ENCODE data around the gene MORN5. TPM values are rescaled to one million over a fixed set of nuclear protein-coding genes. Genes with fewer than 3 reads are reported as not detected.

MORN5 gene
- total and polyA plus RNA-seq, 10 of the 15 experiments (the other 5 are each of a cell fraction or from before 2014, with no cell fraction given), result not detected

GRCh38 chr9:122244349-122244748, 84.6 kb downstream of the MORN5 start (continued):
- TF ChIP-seq NKRF (conservative IDR thresholded peaks at IDR 0.05) (no peak), HDAC6 (IDR thresholded peaks at IDR 0.05; ENCODE audit: unreplicated experiment) (no peak), GABPA (IDR thresholded peaks at IDR 0.05; ENCODE audit: low read depth) (no peak), RCOR1 (conservative IDR thresholded peaks at IDR 0.05; ENCODE audit: low read depth, low read length) (no peak), SPI1 (IDR thresholded peaks at IDR 0.05; ENCODE audit: borderline replicate concordance, insufficient read depth, low read depth, low read length) (no peak), ATF7 (IDR thresholded peaks at IDR 0.05; ENCODE audit: low read depth) (no peak), YBX1 (IDR thresholded peaks at IDR 0.05) (no peak)

DNA sequence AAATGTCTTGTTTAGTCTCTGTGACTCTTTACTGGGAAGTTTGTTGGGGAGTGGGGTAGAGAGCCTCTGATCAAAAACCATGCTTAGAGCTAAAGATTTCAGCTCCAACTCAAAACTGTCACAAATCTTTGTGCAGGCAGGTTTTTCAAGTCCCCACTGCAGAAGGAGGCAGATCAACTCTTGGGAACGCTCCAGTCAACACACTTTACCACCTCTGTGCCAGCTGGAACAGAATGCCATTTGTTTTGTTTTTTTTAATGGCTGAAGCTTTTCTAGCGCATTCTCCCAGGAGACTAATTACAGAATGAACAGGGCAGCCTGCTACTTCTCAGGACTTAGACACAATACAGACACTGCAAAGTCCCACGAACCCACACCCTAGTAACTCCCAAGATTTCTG, 87.0 kb downstream of the MORN5 start:
- Histone ChIP-seq H3K79me2 (ENCODE audit: control insufficient read depth, insufficient read depth, low read length) (no peaks in the 10 kb centered on the region), H2AFZ (ENCODE audit: control insufficient read depth, low read depth, low read length) (no peak overlapping the region), H3K36me3 (ENCODE audit: control insufficient read depth in 2 of 2, insufficient read depth in 2 of 2, low read length in 1 of 2) (peaks cover 2 to 19% of the 10 kb centered on the region in 2 experiments), H3K4me1 (ENCODE audit: control insufficient read depth, insufficient read depth, low read length) (no peaks in the 10 kb centered on the region), H3K4me3 (no peak overlapping the region), H3K9ac (ENCODE audit: control insufficient read depth, insufficient read depth, low read length) (no peak overlapping the region), H3K4me2 (ENCODE audit: control insufficient read depth, insufficient read depth) (no peak overlapping the region), H4K20me1 (ENCODE audit: control insufficient read depth, insufficient read depth) (no peaks in the 10 kb centered on the region), H3K27me3 (replicated peaks in 1 of 2; ENCODE audit: control insufficient read depth in 2 of 2, insufficient read depth in 2 of 2, low read length in 1 of 2) (no peaks in the 10 kb centered on the region), H3K9me3 (replicated peaks; ENCODE audit: control insufficient read depth, insufficient read depth, low read length) (no peaks in the 10 kb centered on the region), H3K27ac (ENCODE audit: control insufficient read depth, insufficient read depth) (no peak overlapping the region)
- ChIA-PET RAD21 (ENCODE audit: unreplicated experiment) (no interaction called here), POLR2A (no interaction called here), CTCF (no interaction called here), SMC1A (ENCODE audit: uncharacterized antibody, unreplicated experiment) (interaction anchor here (0.5 to 1.0 kb wide), 2 partner anchors 18 to 1395 kb away, joined by 3 to 4 read pairs; partner anchors contain the start of genes MRRF and RBM18)
- WGBS (ENCODE audit: insufficient coverage, insufficient replicate concordance, low lambda C conversion rate, missing lambda C conversion rate), result 100% methylated on average over 3 of the region's 3 CpGs
- intact Hi-C loops (cut with micrococcal nuclease; ENCODE audit: unreplicated experiment) (no loop called here), in situ Hi-C loops (cut with MboI) (no loop called here)
- no TSS peak for BruUV-seq (replicated peaks)
- DNase-seq (ENCODE audit: low read depth, low spot score) (no peak), ATAC-seq (no peak), FAIRE-seq (no peak)
- no peak for TF ChIP-seq CREM (IDR thresholded peaks at IDR 0.05; ENCODE audit: low read depth)
- no peak for TF ChIP-seq ZNF274 (IDR thresholded peaks at IDR 0.05; ENCODE audit: insufficient read depth, insufficient read length)
- no peak for TF ChIP-seq NR2C2 (IDR thresholded peaks at IDR 0.05; ENCODE audit: borderline replicate concordance, control insufficient read depth, insufficient read length, low read depth)
- no peak for TF ChIP-seq ZNF384 (IDR thresholded peaks at IDR 0.05; ENCODE audit: borderline replicate concordance, low read depth, low read length)
- no peak for TF ChIP-seq LARP7 (IDR thresholded peaks at IDR 0.05)
- TF ChIP-seq HDAC2 (IDR thresholded peaks at IDR 0.05), result no peak
- TF ChIP-seq CHD2 (IDR thresholded peaks at IDR 0.05; ENCODE audit: borderline replicate concordance, low read depth, low read length), result no peak
- TF ChIP-seq, protein P1, sequence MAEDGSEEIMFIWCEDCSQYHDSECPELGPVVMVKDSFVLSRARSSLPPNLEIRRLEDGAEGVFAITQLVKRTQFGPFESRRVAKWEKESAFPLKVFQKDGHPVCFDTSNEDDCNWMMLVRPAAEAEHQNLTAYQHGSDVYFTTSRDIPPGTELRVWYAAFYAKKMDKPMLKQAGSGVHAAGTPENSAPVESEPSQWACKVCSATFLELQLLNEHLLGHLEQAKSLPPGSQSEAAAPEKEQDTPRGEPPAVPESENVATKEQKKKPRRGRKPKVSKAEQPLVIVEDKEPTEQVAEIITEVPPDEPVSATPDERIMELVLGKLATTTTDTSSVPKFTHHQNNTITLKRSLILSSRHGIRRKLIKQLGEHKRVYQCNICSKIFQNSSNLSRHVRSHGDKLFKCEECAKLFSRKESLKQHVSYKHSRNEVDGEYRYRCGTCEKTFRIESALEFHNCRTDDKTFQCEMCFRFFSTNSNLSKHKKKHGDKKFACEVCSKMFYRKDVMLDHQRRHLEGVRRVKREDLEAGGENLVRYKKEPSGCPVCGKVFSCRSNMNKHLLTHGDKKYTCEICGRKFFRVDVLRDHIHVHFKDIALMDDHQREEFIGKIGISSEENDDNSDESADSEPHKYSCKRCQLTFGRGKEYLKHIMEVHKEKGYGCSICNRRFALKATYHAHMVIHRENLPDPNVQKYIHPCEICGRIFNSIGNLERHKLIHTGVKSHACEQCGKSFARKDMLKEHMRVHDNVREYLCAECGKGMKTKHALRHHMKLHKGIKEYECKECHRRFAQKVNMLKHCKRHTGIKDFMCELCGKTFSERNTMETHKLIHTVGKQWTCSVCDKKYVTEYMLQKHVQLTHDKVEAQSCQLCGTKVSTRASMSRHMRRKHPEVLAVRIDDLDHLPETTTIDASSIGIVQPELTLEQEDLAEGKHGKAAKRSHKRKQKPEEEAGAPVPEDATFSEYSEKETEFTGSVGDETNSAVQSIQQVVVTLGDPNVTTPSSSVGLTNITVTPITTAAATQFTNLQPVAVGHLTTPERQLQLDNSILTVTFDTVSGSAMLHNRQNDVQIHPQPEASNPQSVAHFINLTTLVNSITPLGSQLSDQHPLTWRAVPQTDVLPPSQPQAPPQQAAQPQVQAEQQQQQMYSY (CRISPR knock-in tag; IDR thresholded peaks at IDR 0.05), result no peak
- TF ChIP-seq SP1 (IDR thresholded peaks at IDR 0.05; ENCODE audit: low read depth, low read length), result no peak
- TF ChIP-seq E4F1 (IDR thresholded peaks at IDR 0.05; ENCODE audit: borderline replicate concordance, partially characterized antibody), result no peak
- no peak for TF ChIP-seq RUNX3 (IDR thresholded peaks at IDR 0.05; ENCODE audit: low read length)

All from GM12878 (cell line).